Calu3 (cell line): ENCODE measurements around the gene POU4F2. TPM values are rescaled to one million over a fixed set of nuclear protein-coding genes. Genes with fewer than 3 reads are reported as not detected.
A peak's percentile ranks its signal among the peaks of the same experiment; 100 is the strongest.

Source experiments
- BruUV-seq: library from RNA; stranded (reverse); fragments of 400-500 nt; replicated peaks from 2 replicates; lab custom pipeline; 2021; lab: Mats Ljungman, UMichigan
- CTCF ChIA-PET: fragments of 300-600 bp; sonication (Branson Sonifier 250); formaldehyde crosslinking; loops from one replicate; lab custom pipeline; 2022; ENCODE audit warnings: antibody characterized with exemption; lab: Charles Lee
- DNase-seq: peaks from one replicate; pipeline ENCODE4 v3.0.0; 2022
- H3K27ac Mint-ChIP-seq: one replicate; pipeline ENCODE4 v1.8.0; 2022; ENCODE audit warnings: mixed read lengths; ENCODE audit not compliant: unreplicated experiment
- H3K27me3 Mint-ChIP-seq: one replicate; pipeline ENCODE4 v1.8.0; 2022; ENCODE audit warnings: mixed read lengths; ENCODE audit not compliant: unreplicated experiment
- H3K36me3 Mint-ChIP-seq: one replicate; pipeline ENCODE4 v1.8.0; 2022; ENCODE audit warnings: mild to moderate bottlenecking, moderate library complexity, mixed read lengths; ENCODE audit not compliant: insufficient read depth, unreplicated experiment
- H3K4me1 Mint-ChIP-seq: one replicate; pipeline ENCODE4 v1.8.0; 2022; ENCODE audit warnings: mild to moderate bottlenecking, low read depth, mixed read lengths; ENCODE audit not compliant: unreplicated experiment
- H3K4me3 Mint-ChIP-seq: one replicate; pipeline ENCODE4 v1.8.0; 2022; ENCODE audit warnings: mild to moderate bottlenecking, low read depth, moderate library complexity, mixed read lengths; ENCODE audit not compliant: unreplicated experiment
- H3K9me3 Mint-ChIP-seq: one replicate; pipeline ENCODE4 v1.8.0; 2022; ENCODE audit warnings: low read depth, mixed read lengths; ENCODE audit not compliant: unreplicated experiment
- intact Hi-C: fragments of 100-400 bp; cut with micrococcal nuclease; formaldehyde crosslinking; loops from one replicate; pipeline ENCODE4 v1.10.0; 2022; ENCODE audit not compliant: unreplicated experiment
- total RNA-seq: library from RNA; stranded (reverse); gene quantifications from 2 replicates; pipeline ENCODE4 v1.2.3, GENCODE V29; 2022
- TF ChIP-seq, protein P1 (sequence below): fragments of 200-600 bp; IDR thresholded peaks from one replicate; pipeline ENCODE4 v1.8.0; 2022; ENCODE audit warnings: antibody characterized with exemption; ENCODE audit not compliant: unreplicated experiment

The POU4F2 gene
- total RNA-seq, 1 experiment from 2014 or later: not detected

DNA sequence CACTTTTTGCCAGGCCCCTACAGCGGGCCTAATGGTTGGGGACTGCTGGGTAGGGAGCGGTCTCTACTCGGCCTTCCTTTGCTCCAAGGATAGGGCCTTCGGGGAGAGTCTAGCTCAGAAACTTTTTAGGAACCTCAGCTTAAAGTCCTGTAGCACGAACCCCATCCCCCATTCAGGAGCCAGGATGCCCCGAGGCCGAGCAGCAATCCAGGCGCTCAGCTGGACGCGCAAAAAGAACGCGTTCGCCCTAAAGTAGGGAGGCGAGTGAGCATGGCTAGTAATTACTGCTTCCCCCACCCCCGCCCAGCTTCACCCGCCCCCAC is 9.7 kb downstream of the POU4F2 start:
- intact Hi-C loops: no loop called here
- Mint-ChIP-seq H3K36me3 (no peaks in the 10 kb centered on the region), H3K4me1 (no peaks in the 10 kb centered on the region), H3K4me3 (no peak overlapping the region), H3K27ac (no peak overlapping the region), H3K27me3 (peaks cover 93% of the 10 kb centered on the region), H3K9me3 (no peaks in the 10 kb centered on the region)
- TF ChIP-seq, protein P1, sequence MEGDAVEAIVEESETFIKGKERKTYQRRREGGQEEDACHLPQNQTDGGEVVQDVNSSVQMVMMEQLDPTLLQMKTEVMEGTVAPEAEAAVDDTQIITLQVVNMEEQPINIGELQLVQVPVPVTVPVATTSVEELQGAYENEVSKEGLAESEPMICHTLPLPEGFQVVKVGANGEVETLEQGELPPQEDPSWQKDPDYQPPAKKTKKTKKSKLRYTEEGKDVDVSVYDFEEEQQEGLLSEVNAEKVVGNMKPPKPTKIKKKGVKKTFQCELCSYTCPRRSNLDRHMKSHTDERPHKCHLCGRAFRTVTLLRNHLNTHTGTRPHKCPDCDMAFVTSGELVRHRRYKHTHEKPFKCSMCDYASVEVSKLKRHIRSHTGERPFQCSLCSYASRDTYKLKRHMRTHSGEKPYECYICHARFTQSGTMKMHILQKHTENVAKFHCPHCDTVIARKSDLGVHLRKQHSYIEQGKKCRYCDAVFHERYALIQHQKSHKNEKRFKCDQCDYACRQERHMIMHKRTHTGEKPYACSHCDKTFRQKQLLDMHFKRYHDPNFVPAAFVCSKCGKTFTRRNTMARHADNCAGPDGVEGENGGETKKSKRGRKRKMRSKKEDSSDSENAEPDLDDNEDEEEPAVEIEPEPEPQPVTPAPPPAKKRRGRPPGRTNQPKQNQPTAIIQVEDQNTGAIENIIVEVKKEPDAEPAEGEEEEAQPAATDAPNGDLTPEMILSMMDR: no peak
- no TSS peak for BruUV-seq
- CTCF ChIA-PET: no interaction called here
- DNase-seq: no peak

DNA sequence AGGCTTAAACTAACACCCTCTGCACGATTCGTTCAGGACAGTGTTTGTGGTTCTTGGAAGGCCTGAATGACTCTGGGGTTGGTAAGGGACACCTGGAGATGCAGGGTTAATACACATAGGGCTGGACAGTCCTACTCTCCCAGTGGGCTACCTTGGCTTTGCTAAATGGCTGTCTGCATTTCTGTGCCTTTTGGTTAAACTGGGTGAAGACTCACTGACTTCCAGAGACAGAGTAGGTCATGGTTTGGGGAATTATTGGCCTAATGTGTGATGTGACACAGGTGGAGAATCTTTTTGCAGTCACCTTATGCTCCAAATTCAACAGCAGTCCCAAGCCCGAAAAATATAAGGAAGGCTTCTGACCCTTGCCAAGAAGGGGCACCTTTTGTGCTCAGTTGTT is 10.5 kb downstream of the POU4F2 start:
- Mint-ChIP-seq H3K36me3 (no peaks in the 10 kb centered on the region), H3K27me3 (peaks cover 96% of the 10 kb centered on the region), H3K4me3 (no peak overlapping the region), H3K27ac (no peak overlapping the region), H3K9me3 (no peaks in the 10 kb centered on the region), H3K4me1 (no peaks in the 10 kb centered on the region)
- BruUV-seq: no TSS peak
- intact Hi-C loops: no loop called here
- TF ChIP-seq, protein P1: no peak
- no peak for DNase-seq
- CTCF ChIA-PET: no interaction called here

DNA sequence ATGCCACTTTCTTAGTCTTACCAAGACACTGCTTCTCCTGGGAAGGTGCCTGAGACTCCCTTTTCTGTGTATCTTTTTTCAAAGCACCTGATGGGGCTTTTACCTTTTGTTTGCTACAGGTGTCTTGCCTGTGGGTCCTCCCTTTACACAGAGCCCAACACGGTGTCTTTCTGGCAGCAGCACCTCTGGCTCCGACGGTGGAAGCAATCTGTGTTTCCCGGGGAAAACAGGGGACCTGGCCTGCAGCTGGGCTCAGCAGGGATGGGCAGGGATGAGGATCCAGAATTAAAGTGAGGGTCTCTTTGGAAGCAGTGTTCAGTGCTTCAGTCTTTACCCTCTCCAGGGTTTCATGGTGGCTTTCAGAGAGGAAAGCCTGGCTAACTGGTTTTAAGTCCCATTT is 11.3 kb downstream of the POU4F2 start:
- TF ChIP-seq, protein P1: no peak
- CTCF ChIA-PET: no interaction called here
- H3K9me3 Mint-ChIP-seq: no peaks in the 10 kb centered on the region
- H3K27ac Mint-ChIP-seq: no peak overlapping the region
- no peak overlapping the region for H3K4me3 Mint-ChIP-seq
- no peak for DNase-seq
- H3K27me3 Mint-ChIP-seq: peaks cover 96% of the 10 kb centered on the region
- intact Hi-C loops: no loop called here
- no TSS peak for BruUV-seq
- no peaks in the 10 kb centered on the region for H3K4me1 Mint-ChIP-seq
- H3K36me3 Mint-ChIP-seq: peaks cover 2% of the 10 kb centered on the region

DNA sequence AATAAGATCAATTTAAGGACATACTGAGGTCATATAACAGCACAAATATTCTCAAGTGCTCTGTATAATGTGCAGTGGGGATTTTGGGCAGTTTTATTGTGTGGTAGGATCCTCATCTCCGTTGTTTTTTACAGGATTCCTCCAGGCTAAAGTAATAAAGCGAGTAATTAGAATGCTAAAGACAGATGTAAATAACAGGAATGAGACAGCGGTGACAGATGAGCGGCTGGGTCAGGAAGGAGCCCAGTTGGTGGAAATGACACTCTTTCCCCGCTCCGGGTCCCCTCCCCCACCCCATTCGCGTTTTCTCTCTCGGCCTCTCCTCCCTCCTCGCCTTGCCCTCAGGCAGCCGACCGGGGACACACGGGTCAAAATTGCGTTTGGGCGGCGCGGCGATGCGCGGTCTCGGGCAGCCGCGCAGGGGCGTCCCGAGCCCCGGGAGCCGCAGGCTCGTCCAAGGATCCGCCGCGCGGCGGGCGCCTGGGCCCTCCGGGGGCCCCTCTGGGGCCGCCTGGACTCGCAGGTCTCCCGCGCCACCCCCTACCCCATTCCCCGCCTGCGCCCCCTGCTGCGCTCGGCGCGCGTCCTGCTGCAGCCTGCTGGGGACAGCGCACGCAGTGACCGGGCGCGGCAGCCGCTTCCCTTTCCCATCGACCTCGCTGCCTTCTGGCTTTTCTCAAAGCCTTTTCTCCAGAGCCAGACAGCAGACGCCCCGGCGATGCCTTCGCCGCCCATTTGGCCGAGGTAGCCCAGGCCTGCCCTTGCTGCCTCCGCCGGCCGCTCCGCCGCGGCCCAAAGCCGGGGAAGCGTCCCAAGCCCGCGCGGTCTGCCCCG is 16.2 kb downstream of the POU4F2 start:
- intact Hi-C loops: no loop called here
- H3K36me3 Mint-ChIP-seq: peaks cover 5% of the 10 kb centered on the region
- no peaks in the 10 kb centered on the region for H3K9me3 Mint-ChIP-seq
- TF ChIP-seq, protein P1: no peak
- no peaks in the 10 kb centered on the region for H3K4me1 Mint-ChIP-seq
- H3K27me3 Mint-ChIP-seq: peaks cover 51% of the 10 kb centered on the region
- peak overlapping the region; percentile 61 for H3K4me3 Mint-ChIP-seq
- no TSS peak for BruUV-seq
- DNase-seq: peak; percentile 20
- CTCF ChIA-PET: no interaction called here
- H3K27ac Mint-ChIP-seq: no peak overlapping the region
